OCI-LY1 (cell line): Measurements from ENCODE around the gene PACSIN2.

Experiments used
- CTCF ChIP-seq: fragments of 200-600 bp; sonication (generic), shearing (Covaris generic); IDR thresholded peaks from 2 replicates; pipeline ENCODE4 v1.5.1; 2017; ENCODE audit warnings: mild to moderate bottlenecking, antibody characterized with exemption, low read length, moderate library complexity, mixed read lengths
- EZH2 ChIP-seq: fragments of 200-600 bp; sonication (generic), shearing (Covaris generic); IDR thresholded peaks from 2 replicates; pipeline ENCODE4 v1.8.0; 2017; ENCODE audit warnings: borderline replicate concordance, mixed run types, mild to moderate bottlenecking, antibody characterized with exemption, low read length, moderate library complexity, mixed read lengths

GRCh38 chr22:42869463-42869862 lies 145.5 kb downstream of the PACSIN2 start:
- no peak for TF ChIP-seq CTCF
- no peak for TF ChIP-seq EZH2
